Activated CD4-positive, alpha-beta T cell treated with anti-CD3 and anti-CD28 coated beads for 36 hours (primary cell): Measurements from ENCODE around the gene ADAMTS7. TPM values are rescaled to one million over a fixed set of nuclear protein-coding genes. Genes with fewer than 3 reads are reported as not detected.
"Not testable (repeated sequence)": the region's sequence is repeated elsewhere in the genome, so short reads cannot be mapped to it uniquely, and the experiment has no call there.

Experiments used
- ATAC-seq: fragments of 200-7000 bp; cut with Tn5 transposase; one replicate; pipeline ENCODE4 v1.10.0; 2021; ENCODE audit warnings: mild to moderate bottlenecking, moderate library complexity
- CTCF ChIA-PET: fragments of 350-600 bp; sonication (Branson Sonifier 250); formaldehyde crosslinking; loops from one replicate; lab custom pipeline; 2021; ENCODE audit warnings: antibody characterized with exemption; lab: Charles Lee
- POLR2A ChIA-PET: fragments of 350-600 bp; sonication (Branson Sonifier 250); formaldehyde crosslinking; loops from one replicate; lab custom pipeline; 2021; ENCODE audit warnings: antibody characterized with exemption, inconsistent platforms; lab: Charles Lee
- DNase-seq: peaks from one replicate; pipeline ENCODE4 v3.0.0-alpha.2; 2020
- H3K27ac Mint-ChIP-seq: one replicate; pipeline ENCODE4 v1.8.0; 2021; ENCODE audit warnings: mixed read lengths
- H3K27me3 Mint-ChIP-seq: one replicate; pipeline ENCODE4 v1.8.0; 2021; ENCODE audit warnings: mixed read lengths
- H3K36me3 Mint-ChIP-seq: one replicate; pipeline ENCODE4 v1.8.0; 2021; ENCODE audit warnings: low read depth, mixed read lengths
- H3K4me1 Mint-ChIP-seq: one replicate; pipeline ENCODE4 v1.8.0; 2021; ENCODE audit warnings: mixed read lengths
- H3K4me3 Mint-ChIP-seq: one replicate; pipeline ENCODE4 v1.8.0; 2021; ENCODE audit warnings: mild to moderate bottlenecking, moderate library complexity, mixed read lengths
- H3K9me3 Mint-ChIP-seq: one replicate; pipeline ENCODE4 v1.8.0; 2021; ENCODE audit warnings: low read depth, mixed read lengths
- intact Hi-C, 2 experiments: fragments of 100-400 bp; cut with DNase I in 1 of 2; cut with micrococcal nuclease in 1 of 2; formaldehyde crosslinking; loops; one replicate each; pipeline versions ENCODE4 v1.14.2 to v1.15.1; 2022 to 2024; cut with DNase I, micrococcal nuclease
- total RNA-seq, 2 experiments: library from RNA; stranded (reverse); gene quantifications; one replicate each; pipeline ENCODE4 v1.2.3, GENCODE V29; 2021

The ADAMTS7 gene
- total RNA-seq, 2 experiments from 2014 or later, result 0.09 to 0.23 TPM

- Mint-ChIP-seq H3K9me3 (no peaks in the 10 kb centered on the region), H3K36me3 (no peaks in the 10 kb centered on the region), H3K27ac (no peak overlapping the region), H3K27me3 (peaks cover 6% of the 10 kb centered on the region), H3K4me1 (no peaks in the 10 kb centered on the region), H3K4me3 (no peak overlapping the region)
- POLR2A ChIA-PET, result no interaction called here
- ATAC-seq (no peak), DNase-seq (no peak)
- intact Hi-C loops, result no loop called here
- CTCF ChIA-PET, result no interaction called here
Observed at GRCh38 chr15:78730955-78731354, 80.3 kb downstream of the ADAMTS7 start.

- H3K27me3 Mint-ChIP-seq, ATAC-seq, H3K27ac Mint-ChIP-seq, DNase-seq, H3K4me3 Mint-ChIP-seq, intact Hi-C loops, H3K4me1 Mint-ChIP-seq, H3K9me3 Mint-ChIP-seq, POLR2A ChIA-PET, H3K36me3 Mint-ChIP-seq: not testable (repeated sequence)
- CTCF ChIA-PET, result interaction anchor here (1.3 to 1.6 kb wide), 3 partner anchors 10 to 109 kb away, joined by 3 to 4 read pairs (median 4); no protein-coding TSS in a partner anchor
Observed at GRCh38 chr15:78728427-78728826, 82.8 kb downstream of the ADAMTS7 start.

- Mint-ChIP-seq H3K27ac (no peak overlapping the region), H3K4me3 (no peak overlapping the region), H3K27me3 (no peaks in the 10 kb centered on the region), H3K36me3 (no peaks in the 10 kb centered on the region), H3K9me3 (no peaks in the 10 kb centered on the region), H3K4me1 (no peaks in the 10 kb centered on the region)
- no peak for DNase-seq
- ChIA-PET CTCF (no interaction called here), POLR2A (no interaction called here)
- ATAC-seq, result no peak
- intact Hi-C loops, result no loop called here
Observed at GRCh38 chr15:78727561-78727960, 83.7 kb downstream of the ADAMTS7 start.

- no peak for ATAC-seq
Observed at GRCh38 chr15:78726870-78727551, 84.3 kb downstream of the ADAMTS7 start.

GRCh38 chr15:78719819-78720450 lies 91.3 kb downstream of the ADAMTS7 start:
- H3K27ac Mint-ChIP-seq, ATAC-seq, H3K36me3 Mint-ChIP-seq, H3K9me3 Mint-ChIP-seq, H3K4me1 Mint-ChIP-seq, CTCF ChIA-PET, DNase-seq, H3K4me3 Mint-ChIP-seq, POLR2A ChIA-PET, intact Hi-C loops: not testable (repeated sequence)
- H3K27me3 Mint-ChIP-seq, result peaks cover 17% of the 10 kb centered on the region

More at GRCh38 chr15:78726870-78727551, 84.3 kb downstream of the ADAMTS7 start:
- H3K4me3 Mint-ChIP-seq, result no peak overlapping the region
- ChIA-PET CTCF (interaction anchor here (0.6 to 1.3 kb wide), 3 partner anchors 13 to 128 kb away, joined by 3 to 4 read pairs (median 3); no protein-coding TSS in a partner anchor), POLR2A (no interaction called here)
- peak; percentile 58 for DNase-seq
- H3K4me1 Mint-ChIP-seq, result no peaks in the 10 kb centered on the region
- intact Hi-C loops, result no loop called here
- no peaks in the 10 kb centered on the region for H3K36me3 Mint-ChIP-seq
- H3K27ac Mint-ChIP-seq, result no peak overlapping the region
- no peaks in the 10 kb centered on the region for H3K27me3 Mint-ChIP-seq
- H3K9me3 Mint-ChIP-seq, result no peaks in the 10 kb centered on the region

GRCh38 chr15:78718837-78719236 lies 92.4 kb downstream of the ADAMTS7 start:
- peaks cover 10% of the 10 kb centered on the region for H3K4me1 Mint-ChIP-seq
- CTCF ChIA-PET, result no interaction called here
- intact Hi-C loops, result no loop called here
- POLR2A ChIA-PET, result no interaction called here
- no peaks in the 10 kb centered on the region for H3K36me3 Mint-ChIP-seq
- ATAC-seq (no peak), DNase-seq (no peak)
- H3K9me3 Mint-ChIP-seq, result peaks cover 2% of the 10 kb centered on the region
- H3K27me3 Mint-ChIP-seq, result peaks cover 17% of the 10 kb centered on the region
- H3K27ac Mint-ChIP-seq, result no peak overlapping the region
- H3K4me3 Mint-ChIP-seq, result no peak overlapping the region

- Mint-ChIP-seq H3K4me3 (no peak overlapping the region), H3K27ac (no peak overlapping the region), H3K4me1 (peaks cover 10% of the 10 kb centered on the region), H3K9me3 (peaks cover 2% of the 10 kb centered on the region), H3K27me3 (peaks cover 17% of the 10 kb centered on the region), H3K36me3 (no peaks in the 10 kb centered on the region)
- ATAC-seq (no peak), DNase-seq (no peak)
- ChIA-PET CTCF (interaction anchor here (0.6 to 0.7 kb wide), 2 partner anchors 9 to 23 kb away, joined by 3 read pairs; no protein-coding TSS in a partner anchor), POLR2A (no interaction called here)
- intact Hi-C loops, result no loop called here
Observed at GRCh38 chr15:78717956-78718656, 93.2 kb downstream of the ADAMTS7 start.

GRCh38 chr15:78716651-78717050 lies 94.6 kb downstream of the ADAMTS7 start:
- no peak overlapping the region for H3K27ac Mint-ChIP-seq
- H3K36me3 Mint-ChIP-seq, result no peaks in the 10 kb centered on the region
- peaks cover 17% of the 10 kb centered on the region for H3K27me3 Mint-ChIP-seq
- DNase-seq (no peak), ATAC-seq (no peak)
- intact Hi-C loops, result no loop called here
- CTCF ChIA-PET, result interaction anchor here (1.1 kb wide), 1 partner anchor 92 kb away, joined by 3 read pairs; no protein-coding TSS in a partner anchor
- peaks cover 10% of the 10 kb centered on the region for H3K4me1 Mint-ChIP-seq
- H3K9me3 Mint-ChIP-seq, result peaks cover 2% of the 10 kb centered on the region
- no peak overlapping the region for H3K4me3 Mint-ChIP-seq
- POLR2A ChIA-PET, result no interaction called here

- H3K36me3 Mint-ChIP-seq, result no peaks in the 10 kb centered on the region
- peaks cover 10% of the 10 kb centered on the region for H3K4me1 Mint-ChIP-seq
- ChIA-PET POLR2A (interaction anchor here (0.8 kb wide), 1 partner anchor 96 kb away, joined by 3 read pairs; the partner anchor contains the start of gene ADAMTS7), CTCF (interaction anchor here (1.1 kb wide), 1 partner anchor 93 kb away, joined by 3 read pairs; no protein-coding TSS in a partner anchor)
- peak; percentile 35 for DNase-seq
- peaks cover 17% of the 10 kb centered on the region for H3K27me3 Mint-ChIP-seq
- ATAC-seq, result peak; percentile 85
- peaks cover 2% of the 10 kb centered on the region for H3K9me3 Mint-ChIP-seq
- no peak overlapping the region for H3K4me3 Mint-ChIP-seq
- H3K27ac Mint-ChIP-seq, result no peak overlapping the region
- intact Hi-C loops, result loop anchor here in 1 of 2 experiments (2.0 kb wide), 1 partner anchor 35 kb away; no protein-coding TSS in a partner anchor
Observed at GRCh38 chr15:78715930-78716329, 95.3 kb downstream of the ADAMTS7 start.

- peaks cover 10% of the 10 kb centered on the region for H3K4me1 Mint-ChIP-seq
- no peak overlapping the region for H3K27ac Mint-ChIP-seq
- peaks cover 17% of the 10 kb centered on the region for H3K27me3 Mint-ChIP-seq
- H3K36me3 Mint-ChIP-seq, result no peaks in the 10 kb centered on the region
- POLR2A ChIA-PET, result interaction anchor here (0.8 kb wide), 1 partner anchor 96 kb away, joined by 3 read pairs; the partner anchor contains the start of gene ADAMTS7
- H3K9me3 Mint-ChIP-seq, result peaks cover 2% of the 10 kb centered on the region
- CTCF ChIA-PET, result interaction anchor here (1.1 kb wide), 1 partner anchor 93 kb away, joined by 3 read pairs; no protein-coding TSS in a partner anchor
- H3K4me3 Mint-ChIP-seq, result no peak overlapping the region
- ATAC-seq, result no peak
- intact Hi-C loops, result loop anchor here in 1 of 2 experiments (2.0 kb wide), 1 partner anchor 35 kb away; no protein-coding TSS in a partner anchor
- DNase-seq, result no peak
Observed at GRCh38 chr15:78715434-78715833, 95.8 kb downstream of the ADAMTS7 start.

GRCh38 chr15:78714890-78715289 lies 96.4 kb downstream of the ADAMTS7 start:
- CTCF ChIA-PET, result no interaction called here
- intact Hi-C loops, result loop anchor here in 1 of 2 experiments (2.0 kb wide), 1 partner anchor 36 kb away; no protein-coding TSS in a partner anchor
- peaks cover 10% of the 10 kb centered on the region for H3K4me1 Mint-ChIP-seq
- DNase-seq (peak; percentile 46), ATAC-seq (peak; percentile 85)
- H3K27ac Mint-ChIP-seq, result no peak overlapping the region
- no peaks in the 10 kb centered on the region for H3K36me3 Mint-ChIP-seq
- POLR2A ChIA-PET, result no interaction called here
- H3K9me3 Mint-ChIP-seq, result peaks cover 2% of the 10 kb centered on the region
- peaks cover 20% of the 10 kb centered on the region for H3K27me3 Mint-ChIP-seq
- H3K4me3 Mint-ChIP-seq, result no peak overlapping the region
